Measurements from ENCODE around the gene RFFL.
"Not testable (repeated sequence)": the region's sequence is repeated elsewhere in the genome, so short reads cannot be mapped to it uniquely, and the experiment has no call there.

The RFFL gene

DNA sequence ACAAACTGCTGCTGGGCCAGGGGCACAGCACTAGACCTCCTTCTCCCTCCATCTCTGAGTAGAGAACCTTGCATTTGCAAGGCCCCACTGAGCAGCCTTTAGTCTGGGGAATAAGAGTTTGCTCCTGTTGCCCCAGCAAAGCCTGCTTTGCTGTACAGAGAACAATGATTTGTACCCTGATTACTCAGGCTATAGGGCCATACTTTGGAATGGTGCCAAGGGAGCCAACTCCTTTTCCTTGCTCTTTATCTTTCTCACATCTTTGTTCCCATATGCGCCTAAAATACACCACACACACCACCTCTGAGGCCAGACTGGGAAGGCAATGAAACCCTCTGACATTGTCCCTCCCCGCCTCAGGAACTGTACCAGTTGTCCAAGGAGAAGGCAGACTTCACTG lies 62.0 kb downstream of the RFFL start:
- no peak overlapping the region for H3K4me3 ChIP-seq (ENCODE audit: low read depth, low read length)
- DNase-seq (ENCODE audit: low read depth, low spot score) = no peak
- no peak for TF ChIP-seq CTCF (IDR thresholded peaks at IDR 0.05; ENCODE audit: low read depth, low read length)
- in situ Hi-C loops (cut with HindIII; ENCODE audit: low sequenced_read_pairs) = no loop called here

DNA sequence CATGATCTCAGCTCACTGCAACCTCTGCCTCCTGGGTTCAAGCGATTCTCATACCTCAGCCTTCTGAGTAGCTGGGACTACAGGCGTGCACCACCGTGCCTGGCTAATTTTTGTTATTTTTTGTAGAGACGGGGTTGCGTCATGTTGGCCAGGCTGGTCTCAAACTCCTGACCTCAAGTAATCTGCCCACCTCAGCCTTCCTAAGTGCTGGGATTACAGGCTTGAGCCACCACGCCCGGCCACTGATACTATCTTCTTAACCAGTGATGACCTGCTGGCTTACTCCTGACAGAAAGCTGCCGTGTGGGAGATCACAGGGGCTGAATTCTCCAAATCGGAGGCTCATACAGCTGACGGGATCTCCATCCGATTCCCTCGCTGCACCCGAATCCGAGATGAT lies 62.5 kb downstream of the RFFL start:
- in situ Hi-C loops (cut with HindIII; ENCODE audit: low sequenced_read_pairs); H3K4me3 ChIP-seq (ENCODE audit: low read depth, low read length); DNase-seq (ENCODE audit: low read depth, low spot score): not testable (repeated sequence)

DNA sequence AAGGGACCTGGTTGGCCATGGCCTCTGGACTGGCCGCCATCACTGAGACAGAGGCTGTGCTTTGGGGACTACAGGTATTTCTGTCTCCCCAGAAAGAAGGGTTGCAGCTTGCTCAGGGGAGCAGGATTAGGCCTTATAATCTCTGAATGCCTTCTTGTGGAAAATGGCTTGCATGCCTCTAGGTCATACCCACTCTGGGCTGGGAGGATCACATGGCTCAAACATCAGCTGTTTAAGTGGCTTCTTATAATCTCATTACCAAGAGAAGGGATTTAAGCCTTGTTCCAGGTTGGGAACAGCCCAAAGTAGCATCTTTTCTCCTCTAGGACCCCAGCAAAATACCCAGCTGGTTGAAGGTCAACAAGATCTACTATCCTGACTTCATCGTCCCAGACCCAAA lies 64.1 kb downstream of the RFFL start:
- in situ Hi-C loops (cut with HindIII; ENCODE audit: low sequenced_read_pairs) = no loop called here
- no peak for DNase-seq (ENCODE audit: low read depth, low spot score)
- TF ChIP-seq CTCF (IDR thresholded peaks at IDR 0.05; ENCODE audit: low read depth, low read length) = no peak
- no peak overlapping the region for H3K4me3 ChIP-seq (ENCODE audit: low read depth, low read length)

DNA sequence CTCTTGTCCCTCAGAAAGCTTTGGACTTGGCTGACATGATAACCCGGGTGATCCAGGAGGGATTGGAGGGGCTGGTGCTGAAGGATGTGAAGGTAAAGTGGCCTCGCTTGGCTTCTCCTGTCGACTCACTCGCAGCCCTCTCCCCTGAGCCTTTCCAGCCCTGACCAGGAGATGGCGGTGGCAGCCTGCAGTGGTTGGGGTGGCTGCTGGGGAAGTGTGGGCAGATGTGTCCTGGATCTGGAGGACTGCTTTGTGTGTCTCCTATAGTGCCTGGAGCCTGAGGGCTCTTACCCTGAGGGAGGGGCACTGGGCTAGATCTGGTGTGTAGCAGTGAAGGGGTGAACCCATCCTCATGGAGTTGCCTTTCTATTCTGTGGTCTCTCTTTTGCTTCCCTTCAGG lies 65.3 kb downstream of the RFFL start:
- peak; percentile 95 for TF ChIP-seq CTCF (IDR thresholded peaks at IDR 0.05; ENCODE audit: low read depth, low read length)
- DNase-seq (ENCODE audit: low read depth, low spot score) = peak; percentile 74
- in situ Hi-C loops (cut with HindIII; ENCODE audit: low sequenced_read_pairs) = no loop called here
- H3K4me3 ChIP-seq (ENCODE audit: low read depth, low read length) = no peak overlapping the region

DNA sequence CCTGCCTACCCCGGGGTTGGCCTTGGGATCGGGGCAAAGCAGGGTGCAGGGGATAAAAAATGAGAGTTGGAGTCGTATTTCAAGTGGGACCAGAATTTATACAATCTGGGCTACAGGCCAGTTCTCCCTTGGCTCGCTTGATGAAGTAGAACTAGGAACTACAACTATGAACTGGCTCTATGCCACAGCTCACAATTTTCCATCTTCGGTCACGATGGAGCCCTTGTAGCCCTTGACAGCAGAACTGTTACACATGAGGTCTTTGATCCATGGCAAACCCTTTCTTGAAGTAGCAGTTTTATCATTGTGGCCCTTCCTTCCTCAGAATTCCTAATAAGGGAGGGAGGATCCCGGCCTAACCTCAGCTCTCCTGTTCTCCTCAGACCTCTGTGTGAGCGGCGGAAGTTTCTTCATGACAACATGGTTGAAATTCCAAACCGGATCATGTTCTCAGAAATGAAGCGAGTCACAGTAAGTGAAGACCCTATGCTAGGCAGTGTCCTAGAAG lies 66.1 kb downstream of the RFFL start:
- in situ Hi-C loops (cut with HindIII; ENCODE audit: low sequenced_read_pairs) = no loop called here
- H3K4me3 ChIP-seq (ENCODE audit: low read depth, low read length) = no peak overlapping the region
- no peak for TF ChIP-seq CTCF (IDR thresholded peaks at IDR 0.05; ENCODE audit: low read depth, low read length)
- peak; percentile 84 for DNase-seq (ENCODE audit: low read depth, low spot score)

GRCh38 chr17:34996422-34997285 lies 66.9 kb downstream of the RFFL start:
- in situ Hi-C loops (cut with HindIII; ENCODE audit: low sequenced_read_pairs) = no loop called here
- no peak overlapping the region for H3K4me3 ChIP-seq (ENCODE audit: low read depth, low read length)
- no peak for DNase-seq (ENCODE audit: low read depth, low spot score)
- no peak for TF ChIP-seq CTCF (IDR thresholded peaks at IDR 0.05; ENCODE audit: low read depth, low read length)

DNA sequence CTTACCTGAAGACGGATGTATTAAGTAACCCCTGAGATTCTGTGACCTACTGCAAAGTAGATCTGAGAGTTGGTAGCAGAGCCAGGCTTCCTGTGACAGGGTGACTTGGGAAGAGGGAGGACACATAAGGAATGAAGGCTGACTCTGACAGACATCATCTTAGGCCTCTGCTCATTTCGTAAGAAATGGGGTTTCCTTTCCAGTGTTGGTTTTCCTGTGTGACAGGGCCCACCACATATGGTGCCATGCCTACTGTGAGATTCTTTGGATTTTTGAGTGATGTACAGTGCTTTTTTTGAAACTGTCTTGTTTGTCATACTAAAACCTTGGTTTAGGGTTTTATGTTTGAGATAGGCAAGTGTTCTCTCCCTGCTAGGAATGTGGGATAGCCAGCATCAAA lies 70.5 kb downstream of the RFFL start:
- in situ Hi-C loops (cut with HindIII; ENCODE audit: low sequenced_read_pairs) = no loop called here
- no peak for TF ChIP-seq CTCF (IDR thresholded peaks at IDR 0.05; ENCODE audit: low read depth, low read length)
- DNase-seq (ENCODE audit: low read depth, low spot score) = no peak
- no peak overlapping the region for H3K4me3 ChIP-seq (ENCODE audit: low read depth, low read length)

All from astrocyte of the spinal cord (primary cell).